ENCODE measurements around the gene PICK1. TPM values are rescaled to one million over a fixed set of nuclear protein-coding genes. Genes with fewer than 3 reads are reported as not detected.

PICK1 gene
- total RNA-seq, 1 experiment from 2014 or later = 35.7 TPM

DNA sequence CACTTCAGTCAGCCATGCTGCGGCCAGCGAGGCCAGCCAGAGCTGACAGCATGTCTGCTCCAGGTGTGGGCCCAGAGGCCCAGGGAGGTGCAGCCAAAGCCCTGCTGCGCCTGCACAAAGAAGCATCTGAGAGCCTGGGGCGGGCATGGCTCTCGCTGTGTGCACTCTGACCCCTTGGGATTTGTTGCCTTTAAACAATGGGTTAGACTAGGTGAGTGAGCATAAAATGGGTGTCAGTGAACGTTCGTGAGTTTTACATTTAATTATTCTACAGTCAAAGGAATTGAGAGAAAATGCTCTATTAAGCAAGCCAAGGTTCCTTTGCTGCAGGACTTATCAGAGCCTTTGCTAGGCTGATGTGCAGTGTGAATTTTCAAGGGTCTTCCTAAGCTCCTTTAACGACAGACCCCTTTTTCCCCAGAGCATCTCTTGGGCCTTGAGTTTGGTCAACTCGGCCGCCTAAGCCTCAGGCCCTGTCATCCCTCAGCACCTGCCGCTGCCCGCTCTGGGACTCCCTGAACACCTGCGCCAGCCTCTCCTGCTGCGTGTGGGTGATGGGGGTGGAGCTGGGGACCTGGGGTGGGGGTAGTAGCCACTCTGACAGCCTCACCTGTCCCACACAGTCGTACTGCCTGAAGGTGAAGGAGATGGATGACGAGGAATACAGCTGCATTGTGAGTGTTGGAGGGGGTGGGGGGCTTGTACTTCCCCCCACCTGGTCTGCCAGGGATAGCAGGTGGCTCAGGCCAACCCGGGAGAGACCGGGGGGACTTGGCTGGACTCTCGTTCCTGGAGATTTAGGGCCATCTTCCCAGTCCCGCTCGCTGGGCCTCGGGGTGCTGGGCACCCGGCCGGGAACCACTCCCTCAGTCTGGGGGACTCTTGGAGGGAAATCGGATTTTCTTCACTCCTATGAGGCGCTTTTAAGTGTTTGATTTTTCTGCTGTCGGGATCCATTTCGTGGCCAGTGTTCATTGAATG is 16.2 kb downstream of the PICK1 start:
- no CpG with 5 or more reads among the region's 28 CpGs for WGBS (ENCODE audit: extremely low coverage, insufficient read length, low lambda C conversion rate)

More for the DNA sequence above, 16.2 kb downstream of the PICK1 start:
- Histone ChIP-seq H3K23ac (ENCODE audit: insufficient read length, low read depth, low read length) (no peak overlapping the region), H3K4me1 (ENCODE audit: insufficient read depth, low read length) (no peaks in the 10 kb centered on the region), H2BK20ac (ENCODE audit: low read depth, low read length, poor library complexity, severe bottlenecking) (no peak overlapping the region), H3K9me3 (ENCODE audit: control insufficient read depth, low read depth, low read length) (no peaks in the 10 kb centered on the region), H3K79me1 (ENCODE audit: insufficient read depth, low read depth, low read length, poor library complexity, severe bottlenecking) (no peaks in the 10 kb centered on the region), H3T11ph (ENCODE audit: low read length) (no peak overlapping the region), H4K91ac (ENCODE audit: insufficient read length, low read depth, low read length) (no peak overlapping the region), H3K4ac (ENCODE audit: low read depth, low read length) (no peak overlapping the region), H2BK120ac (ENCODE audit: low read depth, low read length, poor library complexity, severe bottlenecking) (no peak overlapping the region), H3K4me2 (ENCODE audit: insufficient read depth, insufficient read length, low read length) (no peak overlapping the region), H2BK5ac (ENCODE audit: insufficient read length, low read length) (no peak overlapping the region), H3K18ac (ENCODE audit: insufficient read length, low read depth, low read length) (no peak overlapping the region), H2BK12ac (ENCODE audit: insufficient read length, low read depth, low read length) (no peak overlapping the region), H2AFZ (ENCODE audit: low read length) (no peak overlapping the region), H3K27me3 (ENCODE audit: insufficient read depth, low read length) (no peaks in the 10 kb centered on the region), H4K8ac (replicated peaks; ENCODE audit: insufficient read length, low read depth, low read length) (no peak overlapping the region), H4K20me1 (ENCODE audit: control insufficient read depth, insufficient read depth, insufficient read length) (no peaks in the 10 kb centered on the region), H3K9ac (ENCODE audit: extremely low read depth, insufficient read length, low read length) (no peak overlapping the region), H2AK5ac (ENCODE audit: insufficient read length, low read length) (no peak overlapping the region), H2BK15ac (ENCODE audit: low read depth, low read length) (no peak overlapping the region), H3K79me2 (ENCODE audit: insufficient read depth, low read length) (no peaks in the 10 kb centered on the region), H4K5ac (ENCODE audit: insufficient read length, low read depth, low read length) (no peak overlapping the region), H3K23me2 (ENCODE audit: insufficient read length, low read depth, low read length, poor library complexity, severe bottlenecking) (no peaks in the 10 kb centered on the region), H3K56ac (ENCODE audit: insufficient read length, low read depth, low read length) (no peak overlapping the region), H3K27ac (ENCODE audit: insufficient read length, low read depth, low read length) (no peak overlapping the region), H3K14ac (ENCODE audit: insufficient read depth, low read length) (no peak overlapping the region)
- TF ChIP-seq, protein P1, sequence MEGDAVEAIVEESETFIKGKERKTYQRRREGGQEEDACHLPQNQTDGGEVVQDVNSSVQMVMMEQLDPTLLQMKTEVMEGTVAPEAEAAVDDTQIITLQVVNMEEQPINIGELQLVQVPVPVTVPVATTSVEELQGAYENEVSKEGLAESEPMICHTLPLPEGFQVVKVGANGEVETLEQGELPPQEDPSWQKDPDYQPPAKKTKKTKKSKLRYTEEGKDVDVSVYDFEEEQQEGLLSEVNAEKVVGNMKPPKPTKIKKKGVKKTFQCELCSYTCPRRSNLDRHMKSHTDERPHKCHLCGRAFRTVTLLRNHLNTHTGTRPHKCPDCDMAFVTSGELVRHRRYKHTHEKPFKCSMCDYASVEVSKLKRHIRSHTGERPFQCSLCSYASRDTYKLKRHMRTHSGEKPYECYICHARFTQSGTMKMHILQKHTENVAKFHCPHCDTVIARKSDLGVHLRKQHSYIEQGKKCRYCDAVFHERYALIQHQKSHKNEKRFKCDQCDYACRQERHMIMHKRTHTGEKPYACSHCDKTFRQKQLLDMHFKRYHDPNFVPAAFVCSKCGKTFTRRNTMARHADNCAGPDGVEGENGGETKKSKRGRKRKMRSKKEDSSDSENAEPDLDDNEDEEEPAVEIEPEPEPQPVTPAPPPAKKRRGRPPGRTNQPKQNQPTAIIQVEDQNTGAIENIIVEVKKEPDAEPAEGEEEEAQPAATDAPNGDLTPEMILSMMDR (conservative IDR thresholded peaks at IDR 0.05) = no peak
- Mint-ChIP-seq H3K4me3 (no peak overlapping the region), H3K27me3 (ENCODE audit: low read depth) (no peaks in the 10 kb centered on the region), H3K4me1 (peaks cover 0 to 10% of the 10 kb centered on the region in 2 experiments; a peak in 2 of 4 replicates), H3K9me3 (no peaks in the 10 kb centered on the region), H3K27ac (no peak overlapping the region), H3K36me3 (ENCODE audit: insufficient read depth in 1 of 3, low read depth in 3 of 3) (peaks cover 6 to 53% (median 30%) of the 10 kb centered on the region in 3 experiments; a peak in 6 of 7 replicates)
- no peak for DNase-seq
